HepG2 (cell line): ENCODE results near the gene PKN2. TPM values are rescaled to one million over a fixed set of nuclear protein-coding genes. Genes with fewer than 3 reads are reported as not detected.

ENCODE experiments used
- ATAC-seq: fragments of 200-7000 bp; cut with Tn5 transposase; 3 replicates; pipeline ENCODE4 v1.9.1; 2020; ENCODE audit warnings: mild to moderate bottlenecking, moderate library complexity
- BruUV-seq: library from RNA; stranded (reverse); fragments of 400-500 nt; replicated peaks from 2 replicates; lab custom pipeline; 2021; lab: Mats Ljungman, UMichigan
- CTCF ChIA-PET: fragments of 300-600 bp; formaldehyde crosslinking; extraction: SDS; loops from one replicate; lab custom pipeline; 2021; ENCODE audit warnings: low total read pairs, inconsistent platforms, low intra/inter-chr PET ratio; lab: Yijun Ruan, JAX
- POLR2A ChIA-PET: fragments of 350-600 bp; sonication (Branson Sonifier 250); formaldehyde crosslinking; loops from one replicate; lab custom pipeline; 2020; ENCODE audit warnings: antibody characterized with exemption, inconsistent platforms; lab: Yijun Ruan, JAX
- DNase-seq: peaks from one replicate; pipeline ENCODE4 v3.0.0-alpha.2; 2015; ENCODE audit warnings: low spot score
- FAIRE-seq: peaks from 3 replicates; lab custom pipeline; 2011; peaks lifted over from hg19 to GRCh38; lab: Jason Lieb, UNC
- H2AFZ ChIP-seq: one replicate; pipeline ENCODE4 v1.6.1; 2011; ENCODE audit warnings: low read length, inconsistent platforms
- H3K27ac ChIP-seq: fragments of 300-600 bp; 3 replicates; pipeline ENCODE4 v1.8.0; 2011; ENCODE audit warnings: mixed run types, mild to moderate bottlenecking, mixed read lengths, low read length, inconsistent platforms; ENCODE audit not compliant: insufficient read depth; ENCODE audit errors: extremely low read length
- H3K27me3 ChIP-seq, 2 experiments: fragments of 200-600 bp in 1 of 2; 2 replicates in 1 of 2; 3 replicates in 1 of 2; pipeline versions ENCODE4 v1.6.0 to v1.8.0; 2011; ENCODE audit warnings: low read length in 2 of 2, mild to moderate bottlenecking in 2 of 2, moderate library complexity in 2 of 2, inconsistent platforms in 1 of 2; ENCODE audit not compliant: insufficient read depth in 2 of 2, control insufficient read depth in 1 of 2
- H3K36me3 ChIP-seq, 2 experiments: fragments of 200-600 bp in 1 of 2; replicated peaks in 1 of 2; 2 replicates in 1 of 2; 3 replicates in 1 of 2; pipeline versions ENCODE4 v1.5.1 to v1.8.0; 2011; ENCODE audit warnings: low read length in 2 of 2, inconsistent platforms in 1 of 2; ENCODE audit not compliant: insufficient read depth in 2 of 2, control insufficient read depth in 1 of 2
- H3K4me1 ChIP-seq: 2 replicates; pipeline ENCODE4 v1.5.1; 2012; ENCODE audit warnings: low read length, inconsistent platforms; ENCODE audit not compliant: insufficient read depth
- H3K4me2 ChIP-seq: 2 replicates; pipeline ENCODE4 v1.6.0; 2011; ENCODE audit warnings: low read depth, low read length, inconsistent platforms
- H3K4me3 ChIP-seq, 3 experiments: fragments of 200-600 bp in 1 of 3; sonication (generic), shearing (Covaris generic) in 1 of 3; replicated peaks in 1 of 3; 2 replicates each; pipeline ENCODE4 v1.5.1; 2011 to 2016; ENCODE audit warnings: low read length in 3 of 3, inconsistent platforms in 2 of 3, low read depth in 2 of 3, mild to moderate bottlenecking in 2 of 3, control low read depth in 1 of 3, mixed read lengths in 1 of 3; ENCODE audit not compliant: insufficient read depth in 1 of 3
- H3K79me2 ChIP-seq: one replicate; pipeline ENCODE4 v1.6.1; 2011; ENCODE audit warnings: low read length, inconsistent platforms; ENCODE audit not compliant: insufficient read depth
- H3K9ac ChIP-seq: 2 replicates; pipeline ENCODE4 v1.6.0; 2011; ENCODE audit warnings: mild to moderate bottlenecking, low read depth, low read length, inconsistent platforms; ENCODE audit not compliant: insufficient read depth
- H3K9me3 ChIP-seq: 2 replicates; pipeline ENCODE4 v1.5.1; 2012; ENCODE audit warnings: mild to moderate bottlenecking, low read length
- H4K20me1 ChIP-seq: 2 replicates; pipeline ENCODE4 v1.6.0; 2011; ENCODE audit warnings: inconsistent platforms, mild to moderate bottlenecking, low read length, moderate library complexity; ENCODE audit not compliant: insufficient read depth
- ATM ChIP-seq: fragments of 450-650 bp; IDR thresholded peaks from 2 replicates; pipeline ENCODE4 v1.7.1; 2017; ENCODE audit warnings: mild to moderate bottlenecking, borderline replicate concordance
- CEBPB ChIP-seq: IDR thresholded peaks from 2 replicates; pipeline ENCODE4 v1.6.1; 2011; ENCODE audit warnings: low read depth, low read length, improper control_type of control experiment, borderline replicate concordance
- DNMT1 ChIP-seq: sonication (generic); formaldehyde crosslinking; IDR thresholded peaks from 2 replicates; pipeline ENCODE4 v1.5.1; 2020; ENCODE audit warnings: mild to moderate bottlenecking, missing genetic modification reagents
- ETV6 ChIP-seq: sonication (generic); formaldehyde crosslinking; conservative IDR thresholded peaks from 2 replicates; pipeline ENCODE4 v1.4.0; 2020; ENCODE audit warnings: missing genetic modification reagents
- FOSL1 ChIP-seq: sonication (generic); formaldehyde crosslinking; IDR thresholded peaks from 2 replicates; pipeline ENCODE4 v1.9.0; 2021; ENCODE audit warnings: missing genetic modification reagents, borderline replicate concordance
- HNF4G ChIP-seq, 2 experiments: sonication (generic) in 1 of 2; formaldehyde crosslinking in 1 of 2; IDR thresholded peaks; 2 replicates each; pipeline versions ENCODE4 v1.4.0 to v1.6.1; 2011 to 2020; ENCODE audit warnings: borderline replicate concordance in 2 of 2, low read depth in 2 of 2, mild to moderate bottlenecking in 2 of 2, low read length in 1 of 2, missing genetic modification reagents in 1 of 2, moderate library complexity in 1 of 2
- LCORL ChIP-seq, 2 experiments: fragments of 450-650 bp in 1 of 2; sonication (generic) in 1 of 2; formaldehyde crosslinking in 1 of 2; IDR thresholded peaks; 2 replicates each; pipeline versions ENCODE4 v1.5.0 to v1.6.1; 2017 to 2020; ENCODE audit warnings: antibody characterized with exemption in 1 of 2, missing genetic modification reagents in 1 of 2
- POLR2AphosphoS2 ChIP-seq: IDR thresholded peaks from 2 replicates; pipeline ENCODE4 v1.6.1; 2011; ENCODE audit warnings: low read depth, low read length, improper control_type of control experiment
- ZFYVE20 ChIP-seq: sonication (generic); formaldehyde crosslinking; IDR thresholded peaks from 2 replicates; pipeline ENCODE4 v1.8.0; 2023; ENCODE audit warnings: low read depth, mild to moderate bottlenecking, moderate library complexity, missing genetic modification reagents, borderline replicate concordance
- ZNF207 ChIP-seq: fragments of 450-650 bp; IDR thresholded peaks from 2 replicates; pipeline ENCODE4 v1.6.1; 2016; ENCODE audit warnings: antibody characterized with exemption, borderline replicate concordance
- ZNF563 ChIP-seq: sonication (generic); formaldehyde crosslinking; IDR thresholded peaks from 2 replicates; pipeline ENCODE4 v1.8.0; 2022; ENCODE audit warnings: mild to moderate bottlenecking, moderate library complexity, missing genetic modification reagents
- ZNF569 ChIP-seq: sonication (generic); formaldehyde crosslinking; IDR thresholded peaks from 2 replicates; pipeline ENCODE4 v1.5.0; 2020; ENCODE audit warnings: mild to moderate bottlenecking, missing genetic modification reagents, moderate library complexity, borderline replicate concordance
- ZSCAN12 ChIP-seq: sonication (generic); formaldehyde crosslinking; IDR thresholded peaks from 2 replicates; pipeline ENCODE4 v1.9.0; 2021; ENCODE audit warnings: mild to moderate bottlenecking, missing genetic modification reagents
- ZSCAN22 ChIP-seq: sonication (generic); formaldehyde crosslinking; IDR thresholded peaks from 2 replicates; pipeline ENCODE4 v1.4.0; 2020; ENCODE audit warnings: mild to moderate bottlenecking, missing genetic modification reagents
- ZSCAN5A ChIP-seq: sonication (generic); formaldehyde crosslinking; IDR thresholded peaks from 2 replicates; pipeline ENCODE4 v1.8.0; 2022; ENCODE audit warnings: mild to moderate bottlenecking, missing genetic modification reagents, borderline replicate concordance
- WGBS: methylation state at CpG from one replicate; pipeline ENCODE4 v1.1.6; 2017; ENCODE audit warnings: low lambda C conversion rate; 5-methylcytosine and 5-hydroxymethylcytosine counted together
- in situ Hi-C: cut with HindIII; loops from 2 replicates; pipeline ENCODE4 v1.10.0; 2017; ENCODE audit warnings: low pct_unique_long_range_greater_than_20kb; ENCODE audit not compliant: extremely low pct_ligation_motif_present
- intact Hi-C: fragments of 100-400 bp; cut with micrococcal nuclease; formaldehyde crosslinking; loops from one replicate; pipeline ENCODE4 v1.10.0; 2022; ENCODE audit not compliant: unreplicated experiment
- polyA plus RNA-seq, 8 experiments: library from polyadenylated mRNA; depleted of rRNA in 3 of 8; stranded (reverse) in 7 of 8; unstranded in 1 of 8; fragments of >200 nt; fragmentation: Illumina TruSeq in 4 of 8; extraction: Trizol in 4 of 8; gene quantifications; 2 replicates each; pipeline versions ENCODE4 v1.2.1 to v1.2.3, GENCODE V29; 2011 to 2016; ENCODE audit warnings: low read depth in 4 of 8, missing spikeins in 1 of 8, mixed read lengths in 1 of 8; ENCODE audit not compliant: insufficient read depth in 1 of 8
- total RNA-seq, 5 experiments: library from RNA; depleted of rRNA; stranded (reverse); fragments of >200 nt; fragmentation: Illumina TruSeq; extraction: Trizol; gene quantifications; 2 replicates each; pipeline ENCODE4 v1.2.3, GENCODE V29; 2016; ENCODE audit warnings: low read depth in 1 of 5
- TF ChIP-seq, protein P1 (sequence below): sonication (generic); formaldehyde crosslinking; IDR thresholded peaks from 2 replicates; pipeline ENCODE4 v1.4.0; 2020; ENCODE audit warnings: missing genetic modification reagents, borderline replicate concordance
- TF ChIP-seq, protein P2 (sequence below): IDR thresholded peaks from 2 replicates; pipeline ENCODE4 v1.6.1; 2016; ENCODE audit warnings: missing compliant biosample characterization, missing genetic modification reagents, borderline replicate concordance

PKN2 gene
- total and polyA plus RNA-seq, 2 of the 13 experiments (the other 11 are each of a cell fraction or from before 2014, with no cell fraction given): 17.0 to 29.4 TPM

DNA sequence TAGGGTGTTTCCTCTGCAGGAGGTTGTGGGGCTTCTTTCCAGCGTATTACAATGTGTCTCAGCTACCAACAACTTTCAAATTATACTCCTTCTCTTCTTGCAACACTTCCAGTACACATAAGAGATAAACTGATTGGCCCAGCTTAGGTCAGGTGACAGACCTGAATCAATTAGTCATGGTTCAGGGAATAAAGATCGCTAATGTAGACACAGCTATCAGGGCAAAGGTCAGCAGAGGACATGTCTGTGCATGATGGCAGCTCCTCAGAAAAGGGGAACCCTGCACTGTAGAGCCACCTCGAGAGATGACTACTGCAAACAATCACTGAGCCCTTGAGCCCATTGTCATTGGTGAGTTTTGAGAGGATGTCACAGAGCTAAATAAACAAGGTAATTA is 36.8 kb upstream of the PKN2 start (continued):
- TF ChIP-seq HNF4G (IDR thresholded peaks at IDR 0.05; ENCODE audit: borderline replicate concordance, low read depth, low read length) (peak; percentile 33; the same call in 1 of the 2 replicates), HNF4G (CRISPR knock-in tag; IDR thresholded peaks at IDR 0.05; ENCODE audit: borderline replicate concordance, low read depth) (no peak), ZNF563 (no peak), FOSL1 (peak; percentile 15; the same call in 1 of the 2 replicates), CEBPB (peak; percentile 59; the same call in 1 of the 2 replicates)

- Histone ChIP-seq H3K4me2 (no peak overlapping the region), H3K79me2 (no peaks in the 10 kb centered on the region), H3K9me3 (no peaks in the 10 kb centered on the region), H3K27me3 (peaks cover 0 to 1% of the 10 kb centered on the region in 2 experiments; a peak in 1 of 5 replicates), H3K4me1 (peaks cover 10% of the 10 kb centered on the region), H3K9ac (no peak overlapping the region), H3K27ac (no peak overlapping the region), H4K20me1 (no peaks in the 10 kb centered on the region), H2AFZ (no peak overlapping the region), H3K36me3 (no peaks in the 10 kb centered on the region; a peak in 1 of 5 replicates), H3K4me3 (no peak overlapping the region)
- DNase-seq (no peak), FAIRE-seq (no peak), ATAC-seq (no peak)
- intact Hi-C loops (no loop called here), in situ Hi-C loops (no loop called here)
- ChIA-PET CTCF (no interaction called here), POLR2A (interaction anchor here (1.1 kb wide), 1 partner anchor 37 kb away, joined by 3 read pairs; the partner anchor contains the start of gene PKN2)
- TSS peak; percentile 77 for BruUV-seq
- 82% methylated on average over 6 of the region's 6 CpGs for WGBS
- TF ChIP-seq DNMT1 (CRISPR knock-in tag) (no peak), ZFYVE20 (no peak), POLR2AphosphoS2 (no peak), ZNF569 (CRISPR knock-in tag) (no peak), ZSCAN5A (CRISPR knock-in tag) (no peak), ATM (no peak), ETV6 (CRISPR knock-in tag) (no peak), LCORL (IDR thresholded peaks at IDR 0.05) (no peak), LCORL (CRISPR knock-in tag; IDR thresholded peaks at IDR 0.05) (no peak), ZSCAN12 (no peak), ZSCAN22 (no peak), ZNF207 (no peak)
- TF ChIP-seq, protein P1, sequence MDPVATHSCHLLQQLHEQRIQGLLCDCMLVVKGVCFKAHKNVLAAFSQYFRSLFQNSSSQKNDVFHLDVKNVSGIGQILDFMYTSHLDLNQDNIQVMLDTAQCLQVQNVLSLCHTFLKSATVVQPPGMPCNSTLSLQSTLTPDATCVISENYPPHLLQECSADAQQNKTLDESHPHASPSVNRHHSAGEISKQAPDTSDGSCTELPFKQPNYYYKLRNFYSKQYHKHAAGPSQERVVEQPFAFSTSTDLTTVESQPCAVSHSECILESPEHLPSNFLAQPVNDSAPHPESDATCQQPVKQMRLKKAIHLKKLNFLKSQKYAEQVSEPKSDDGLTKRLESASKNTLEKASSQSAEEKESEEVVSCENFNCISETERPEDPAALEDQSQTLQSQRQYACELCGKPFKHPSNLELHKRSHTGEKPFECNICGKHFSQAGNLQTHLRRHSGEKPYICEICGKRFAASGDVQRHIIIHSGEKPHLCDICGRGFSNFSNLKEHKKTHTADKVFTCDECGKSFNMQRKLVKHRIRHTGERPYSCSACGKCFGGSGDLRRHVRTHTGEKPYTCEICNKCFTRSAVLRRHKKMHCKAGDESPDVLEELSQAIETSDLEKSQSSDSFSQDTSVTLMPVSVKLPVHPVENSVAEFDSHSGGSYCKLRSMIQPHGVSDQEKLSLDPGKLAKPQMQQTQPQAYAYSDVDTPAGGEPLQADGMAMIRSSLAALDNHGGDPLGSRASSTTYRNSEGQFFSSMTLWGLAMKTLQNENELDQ (CRISPR knock-in tag): no peak
- TF ChIP-seq, protein P2, sequence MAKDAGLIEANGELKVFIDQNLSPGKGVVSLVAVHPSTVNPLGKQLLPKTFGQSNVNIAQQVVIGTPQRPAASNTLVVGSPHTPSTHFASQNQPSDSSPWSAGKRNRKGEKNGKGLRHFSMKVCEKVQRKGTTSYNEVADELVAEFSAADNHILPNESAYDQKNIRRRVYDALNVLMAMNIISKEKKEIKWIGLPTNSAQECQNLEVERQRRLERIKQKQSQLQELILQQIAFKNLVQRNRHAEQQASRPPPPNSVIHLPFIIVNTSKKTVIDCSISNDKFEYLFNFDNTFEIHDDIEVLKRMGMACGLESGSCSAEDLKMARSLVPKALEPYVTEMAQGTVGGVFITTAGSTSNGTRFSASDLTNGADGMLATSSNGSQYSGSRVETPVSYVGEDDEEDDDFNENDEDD (CRISPR knock-in tag): no peak
Observed at GRCh38 chr1:88647749-88648415, 36.2 kb upstream of the PKN2 start.
